NCI-H2227 (cell line): ENCODE data around the gene EDNRA.

Experiments
- DNase-seq: peaks from one replicate; lab custom pipeline; 2025; ENCODE audit not compliant: unreplicated experiment; lab: John Stamatoyannopoulos, UW

Gene EDNRA

DNA sequence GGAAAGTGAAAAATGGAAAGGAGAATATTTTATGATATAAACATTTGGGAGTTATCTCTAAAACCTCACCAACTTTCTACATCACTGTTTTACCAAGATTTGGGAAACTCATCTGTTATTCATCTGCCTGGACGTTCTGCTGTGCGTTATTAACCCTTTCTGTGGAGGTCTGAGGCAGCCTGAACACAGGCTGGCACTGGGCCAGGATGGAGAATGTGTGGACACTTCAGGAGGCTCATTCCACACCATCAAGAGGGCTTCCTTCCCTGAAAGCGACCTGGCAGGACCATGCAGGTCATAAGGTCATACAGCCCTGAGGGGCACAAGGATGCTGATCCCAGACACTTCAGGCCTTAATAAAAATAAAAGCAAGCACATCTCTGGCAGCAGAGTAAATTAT, 105.1 kb downstream of the EDNRA start:
- no peak for DNase-seq

DNA sequence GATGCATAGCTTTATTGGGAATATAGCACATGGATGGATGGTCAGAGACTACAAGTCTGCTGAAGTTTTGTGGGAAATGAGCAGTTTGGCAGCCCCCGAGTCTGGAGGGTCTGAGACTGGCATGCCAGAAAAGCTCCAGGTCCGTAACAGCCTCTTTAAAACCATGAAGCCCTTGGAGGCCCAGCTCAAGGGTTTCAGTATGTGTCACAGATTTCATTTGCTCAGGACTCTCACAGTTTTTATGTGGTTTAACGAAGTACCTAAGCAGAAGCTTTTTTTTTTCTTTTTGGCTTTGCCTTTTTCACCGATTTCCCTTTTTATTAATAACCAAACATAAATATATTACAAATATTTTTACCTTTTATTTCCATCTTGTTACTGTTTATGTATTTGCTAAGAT, 105.7 kb downstream of the EDNRA start:
- no peak for DNase-seq

DNA sequence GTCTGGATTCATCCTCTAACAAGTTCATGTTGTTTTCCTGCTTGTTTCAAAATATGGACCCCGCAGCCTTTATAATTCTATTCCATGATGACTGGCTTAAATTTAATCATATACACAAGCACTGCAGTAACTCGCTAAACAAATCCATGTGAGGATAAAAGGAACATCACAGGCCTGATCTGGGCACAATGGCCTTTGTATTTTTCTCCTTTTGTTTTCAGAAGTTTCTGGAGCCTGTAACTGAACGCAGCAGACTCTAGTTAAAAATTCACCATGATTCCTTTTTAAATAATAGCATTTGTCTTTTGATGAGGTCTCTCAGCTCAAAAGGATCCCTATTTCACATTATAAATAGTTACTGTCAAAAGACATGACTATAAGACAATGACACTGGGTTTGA, 106.1 kb downstream of the EDNRA start:
- no peak for DNase-seq

DNA sequence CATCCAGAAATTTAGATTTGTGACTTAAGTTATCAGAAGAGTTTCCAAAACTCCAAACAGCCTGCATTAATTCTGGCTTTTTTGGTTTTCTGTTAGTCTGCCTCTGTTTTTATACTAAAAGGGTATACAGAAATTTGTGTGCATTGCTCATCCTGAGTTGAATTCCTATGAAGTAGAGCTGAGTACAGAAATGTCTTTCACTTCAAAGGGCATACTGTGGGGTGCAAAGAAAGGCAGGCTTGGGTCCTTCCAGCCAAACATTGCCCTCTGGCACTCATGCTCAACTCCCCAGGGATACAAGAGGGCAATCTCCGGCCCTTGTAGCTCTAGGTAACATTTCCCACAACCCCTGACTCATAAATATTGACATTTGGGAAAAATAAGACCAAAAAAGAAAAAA, 108.7 kb downstream of the EDNRA start:
- no peak for DNase-seq

DNA sequence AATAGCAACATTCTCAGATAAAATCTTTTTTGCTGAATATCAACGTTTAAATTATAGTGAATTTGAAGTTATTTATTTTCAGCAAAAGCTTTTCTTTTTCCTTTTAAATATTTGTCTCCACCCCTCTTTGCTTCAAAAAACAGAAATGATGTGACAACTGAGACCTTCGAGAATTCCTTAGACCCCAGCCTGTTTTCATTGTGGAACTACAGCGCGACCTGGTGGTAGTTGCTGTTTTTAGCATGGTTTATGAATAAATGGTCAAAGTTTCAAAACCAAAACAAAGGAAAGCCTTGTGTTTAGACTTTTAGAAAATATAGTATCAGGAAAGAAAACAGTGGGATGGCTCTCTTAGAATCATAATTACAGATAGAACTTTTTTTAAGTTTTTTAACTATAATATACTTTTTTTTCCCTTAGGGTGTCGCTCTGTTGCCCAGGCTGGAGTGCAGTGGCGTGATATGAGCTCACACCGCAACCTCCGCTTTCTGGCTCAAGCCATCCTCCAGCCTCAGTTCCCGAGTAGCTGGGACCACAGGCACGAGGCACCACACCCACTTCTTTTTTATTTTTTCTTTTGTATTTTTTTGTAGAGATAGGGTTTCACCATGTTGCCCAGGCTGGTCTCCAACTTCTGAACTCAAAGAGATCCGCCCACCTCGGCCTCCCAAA, 109.5 kb downstream of the EDNRA start:
- peak; percentile 49 for DNase-seq

DNA sequence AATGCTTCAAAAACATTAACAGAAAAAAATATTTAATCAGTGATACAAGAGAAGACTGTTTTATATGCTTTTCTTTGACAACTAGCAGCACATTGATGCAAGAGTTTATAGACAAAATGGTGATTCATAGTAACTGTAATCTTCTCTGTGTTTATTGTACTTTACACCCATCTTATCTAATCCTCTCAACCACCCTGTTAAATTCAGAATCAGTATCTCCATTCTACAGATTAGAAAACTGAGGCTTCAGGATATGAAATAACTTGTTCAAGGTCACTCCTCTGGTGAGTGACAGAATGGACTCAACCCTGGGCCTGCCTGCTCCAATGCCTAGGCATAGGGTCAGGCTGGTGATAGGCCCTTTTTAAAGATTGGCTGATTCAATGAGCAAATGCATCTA, 110.2 kb downstream of the EDNRA start:
- no peak for DNase-seq

DNA sequence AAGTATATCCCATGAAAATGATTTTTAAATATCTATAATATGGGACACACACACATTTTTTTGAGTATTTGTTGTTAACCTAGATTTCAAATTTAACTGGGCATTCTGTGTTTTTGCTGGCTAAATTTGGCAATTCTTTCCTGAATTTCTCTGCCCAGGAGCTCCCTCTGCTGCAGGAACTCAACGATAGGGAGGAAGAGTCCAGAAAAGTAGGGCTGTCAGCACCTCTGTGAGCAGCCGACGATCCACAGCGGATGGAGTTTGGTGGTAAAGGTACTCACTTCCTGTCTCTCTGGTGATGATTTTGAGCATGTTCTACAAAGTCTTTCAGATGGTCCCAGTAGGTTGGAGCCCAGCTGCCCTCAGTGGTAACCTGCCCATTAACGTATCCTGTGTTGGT, 113.2 kb downstream of the EDNRA start:
- DNase-seq: no peak
